ENCODE measurements around the gene ERCC4.

The ERCC4 gene

DNA sequence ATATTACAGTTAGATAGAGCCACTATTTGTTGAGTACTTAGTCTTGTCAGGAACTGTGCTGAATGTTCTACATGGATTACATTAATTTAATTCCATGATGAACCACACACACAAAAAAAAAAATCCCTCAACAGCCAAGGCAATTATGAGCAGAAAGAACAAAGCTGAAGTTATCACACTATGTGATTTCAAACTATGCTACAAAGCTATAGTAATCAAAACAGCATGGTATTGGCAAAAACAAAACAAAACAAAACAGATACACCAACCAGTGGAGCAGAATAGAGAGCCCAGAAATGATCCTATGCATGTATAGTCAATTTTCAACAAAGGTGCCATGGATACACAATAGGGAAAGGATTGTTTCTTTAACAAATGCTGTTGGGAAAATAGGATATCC lies 8.1 kb upstream of the ERCC4 start:
- DNase-seq = no peak

DNA sequence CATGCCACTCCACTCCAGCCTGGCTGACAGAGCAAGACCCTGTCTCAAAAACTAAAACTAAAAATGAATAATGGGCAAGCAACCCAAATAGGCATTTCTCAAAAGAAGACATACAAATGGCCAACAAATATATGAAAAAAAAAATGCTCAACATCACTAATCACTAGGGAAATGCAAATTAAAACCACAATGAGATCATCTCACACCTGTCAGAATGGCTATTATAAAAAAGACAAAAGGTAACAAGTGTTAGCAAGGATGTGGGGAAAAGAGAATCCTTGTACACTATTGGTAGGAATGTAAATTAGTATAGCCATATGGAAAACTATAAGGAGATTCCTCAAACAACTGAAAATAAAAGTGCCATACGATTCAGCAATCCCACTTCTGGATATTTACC lies 7.1 kb upstream of the ERCC4 start:
- no peak for DNase-seq

DNA sequence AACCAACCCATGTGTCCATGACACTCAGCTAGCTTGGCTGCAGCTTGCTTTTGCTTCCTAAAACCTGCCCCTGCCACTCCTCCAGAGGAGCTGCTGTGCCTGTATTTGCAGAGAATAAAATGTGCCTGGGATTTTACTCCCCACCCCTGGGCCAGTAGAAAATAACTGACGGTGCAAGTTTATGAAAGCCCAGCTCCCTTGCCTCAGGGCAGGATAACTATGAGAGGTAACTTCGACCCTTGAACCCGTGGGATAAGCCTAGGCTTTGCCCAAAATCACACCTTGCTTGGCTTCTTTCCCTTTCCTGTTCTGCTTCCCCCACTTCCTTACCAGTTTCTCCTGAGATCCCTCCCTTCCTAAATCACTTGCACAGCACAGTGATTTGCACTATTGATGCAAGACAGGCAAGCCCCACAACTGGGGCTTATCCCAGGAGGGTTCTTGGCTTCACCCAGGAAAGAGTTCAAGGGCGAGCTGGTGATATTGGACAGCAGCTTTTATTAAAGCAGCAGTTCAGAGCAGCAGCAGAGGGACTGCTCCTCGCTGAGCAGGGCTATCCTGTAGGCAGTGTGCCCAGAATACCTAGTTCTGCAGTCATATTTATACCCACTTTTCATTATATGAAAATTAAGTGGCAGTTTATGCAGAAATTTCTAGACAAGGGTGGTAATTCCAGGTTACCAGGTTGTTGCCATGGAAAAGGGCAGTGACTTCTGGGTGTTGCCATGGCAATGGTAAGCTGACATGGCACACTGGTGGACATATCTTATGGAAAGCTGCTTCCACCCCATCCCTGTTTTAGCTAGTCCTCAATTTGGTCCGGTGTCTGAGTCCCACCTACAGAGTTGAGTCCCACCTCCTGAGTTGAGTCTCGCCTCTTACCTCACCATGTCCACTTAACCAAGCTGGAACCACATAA lies 6.3 kb upstream of the ERCC4 start:
- no peak for DNase-seq

DNA sequence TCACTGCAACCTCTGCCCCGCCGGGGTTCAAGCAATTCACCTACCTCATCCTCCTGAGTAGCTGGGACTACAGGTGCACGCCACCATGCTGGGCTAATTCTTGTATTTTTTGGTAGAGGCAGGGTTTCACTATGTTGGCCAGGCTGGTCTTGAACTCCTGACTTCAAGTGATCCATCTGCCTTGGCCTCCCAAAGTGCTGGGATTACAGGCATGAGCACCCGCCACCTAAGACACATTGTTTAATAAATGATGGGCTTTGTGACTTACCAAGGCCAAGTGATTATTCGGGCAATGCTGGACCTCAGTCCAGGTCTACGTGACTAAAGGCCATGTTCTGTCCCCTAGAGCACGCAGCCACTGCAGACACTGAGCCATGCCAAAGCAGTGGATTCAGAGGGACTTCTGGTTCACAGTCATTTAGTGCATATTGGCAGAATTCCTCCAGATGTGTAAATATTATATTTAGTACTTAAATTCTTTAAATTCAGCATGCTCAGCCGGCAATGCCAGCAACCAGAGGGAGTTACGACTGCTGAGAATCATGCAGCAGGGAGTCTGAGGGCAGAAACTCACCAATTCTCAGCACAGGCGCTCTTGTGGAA lies 4.8 kb upstream of the ERCC4 start:
- DNase-seq = no peak

DNA sequence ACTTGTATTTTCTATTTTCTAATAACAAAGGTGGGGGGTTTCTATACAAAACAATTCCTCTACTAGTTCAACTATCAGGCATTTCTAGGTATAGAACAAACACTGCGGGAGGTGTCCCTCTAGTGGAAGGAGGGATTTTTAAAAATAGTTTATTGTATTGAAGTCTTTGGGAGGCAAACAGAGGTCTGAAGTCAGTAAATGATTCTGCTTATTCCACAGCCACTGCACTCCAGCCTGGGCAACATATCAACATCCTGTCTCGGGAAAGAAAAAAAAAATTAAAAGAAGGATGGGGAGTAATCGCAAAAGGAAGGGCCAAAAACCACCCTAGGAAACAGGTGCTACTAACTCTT lies 648 bp upstream of the ERCC4 start:
- DNase-seq = peak; percentile 42

DNA sequence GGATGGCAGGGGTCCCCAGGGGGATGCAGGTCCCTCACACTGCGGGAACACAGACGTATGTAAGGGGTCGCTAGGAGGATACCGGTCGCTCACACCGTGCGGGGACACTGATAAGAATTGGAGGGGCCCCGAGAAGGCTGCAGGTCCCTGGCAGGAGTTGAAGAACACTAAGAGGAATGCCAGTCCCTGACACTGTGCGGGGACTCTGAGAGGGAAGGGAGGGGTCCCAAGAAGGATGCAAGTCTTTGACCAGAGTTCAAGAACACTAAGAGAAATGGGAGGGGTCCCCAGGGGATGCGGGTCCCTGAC lies 510 bp downstream of the ERCC4 start:
- no peak for DNase-seq

- DNase-seq = no peak
Observed at GRCh38 chr16:13921328-13921727, 1.4 kb downstream of the ERCC4 start.

GRCh38 chr16:13923703-13924298 lies 3.8 kb downstream of the ERCC4 start:
- peak; percentile 23 for DNase-seq

DNA sequence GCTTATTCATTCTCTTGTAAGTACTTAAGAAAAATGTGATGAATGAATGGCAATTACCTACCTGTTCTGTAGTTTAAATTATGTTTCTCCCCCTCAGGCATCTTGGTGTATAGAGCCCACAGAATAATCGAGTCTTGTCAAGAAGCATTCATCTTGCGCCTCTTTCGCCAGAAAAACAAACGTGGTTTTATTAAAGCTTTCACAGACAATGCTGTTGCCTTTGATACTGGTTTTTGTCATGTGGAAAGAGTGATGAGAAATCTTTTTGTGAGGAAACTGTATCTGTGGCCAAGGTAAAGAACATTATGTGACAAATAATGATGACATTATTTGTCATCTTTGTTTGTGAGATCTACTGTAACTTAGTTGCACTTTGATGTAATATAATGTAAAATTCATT lies 6.5 kb downstream of the ERCC4 start:
- no peak for DNase-seq

GRCh38 chr16:13926891-13927290 lies 6.9 kb downstream of the ERCC4 start:
- no peak for DNase-seq

GRCh38 chr16:13928646-13929045 lies 8.7 kb downstream of the ERCC4 start:
- no peak for DNase-seq

DNA sequence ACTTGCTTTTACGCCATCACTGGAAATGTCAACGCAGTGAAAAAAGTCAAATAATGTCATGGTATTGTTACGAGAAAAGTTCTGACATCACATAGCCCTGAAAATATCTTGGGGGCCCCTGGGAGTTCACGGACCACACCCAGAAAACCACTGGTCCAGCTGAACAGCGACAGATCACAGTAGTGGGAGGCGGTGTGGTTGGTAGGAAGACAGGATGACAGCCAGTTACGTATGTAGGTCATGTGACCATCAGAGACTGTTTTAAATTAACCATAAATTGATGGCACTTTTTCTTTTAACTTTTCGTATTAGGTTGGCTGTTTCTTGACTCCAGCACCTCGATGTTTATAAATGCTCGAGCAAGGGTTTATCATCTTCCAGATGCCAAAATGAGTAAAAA lies 11.9 kb downstream of the ERCC4 start:
- DNase-seq = no peak

DNA sequence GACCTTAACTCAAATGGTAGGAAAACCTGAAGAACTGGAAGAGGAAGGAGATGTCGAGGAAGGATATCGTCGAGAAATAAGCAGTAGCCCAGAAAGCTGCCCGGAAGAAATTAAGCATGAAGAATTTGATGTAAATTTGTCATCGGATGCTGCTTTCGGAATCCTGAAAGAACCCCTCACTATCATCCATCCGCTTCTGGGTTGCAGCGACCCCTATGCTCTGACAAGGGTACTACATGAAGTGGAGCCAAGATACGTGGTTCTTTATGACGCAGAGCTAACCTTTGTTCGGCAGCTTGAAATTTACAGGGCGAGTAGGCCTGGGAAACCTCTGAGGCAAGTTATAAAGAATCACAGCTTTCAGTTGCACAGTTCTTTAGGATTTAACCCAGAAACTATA lies 15.5 kb downstream of the ERCC4 start:
- no peak for DNase-seq

GRCh38 chr16:13936155-13936554 lies 16.2 kb downstream of the ERCC4 start:
- DNase-seq = no peak

GRCh38 chr16:13936596-13937081 lies 16.7 kb downstream of the ERCC4 start:
- no peak for DNase-seq

DNA sequence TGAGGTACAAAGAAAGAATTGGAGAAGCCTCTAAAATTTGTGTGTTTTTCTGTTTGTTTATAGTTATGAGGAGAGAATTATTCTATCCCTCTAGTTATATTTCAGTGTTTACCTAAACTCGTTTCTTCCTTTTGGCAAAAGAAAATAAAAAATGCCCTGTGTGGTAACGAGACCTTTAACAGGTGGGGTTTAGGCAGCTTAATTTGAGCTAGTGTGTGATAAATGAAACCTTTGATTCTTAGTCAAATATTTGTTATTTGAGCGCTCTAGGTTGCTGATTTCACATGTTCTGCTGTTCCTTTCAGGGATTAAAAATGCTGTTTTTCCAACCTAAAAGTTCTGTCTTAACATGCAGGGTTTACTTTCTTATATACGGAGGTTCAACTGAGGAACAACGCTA lies 17.5 kb downstream of the ERCC4 start:
- no peak for DNase-seq

DNA sequence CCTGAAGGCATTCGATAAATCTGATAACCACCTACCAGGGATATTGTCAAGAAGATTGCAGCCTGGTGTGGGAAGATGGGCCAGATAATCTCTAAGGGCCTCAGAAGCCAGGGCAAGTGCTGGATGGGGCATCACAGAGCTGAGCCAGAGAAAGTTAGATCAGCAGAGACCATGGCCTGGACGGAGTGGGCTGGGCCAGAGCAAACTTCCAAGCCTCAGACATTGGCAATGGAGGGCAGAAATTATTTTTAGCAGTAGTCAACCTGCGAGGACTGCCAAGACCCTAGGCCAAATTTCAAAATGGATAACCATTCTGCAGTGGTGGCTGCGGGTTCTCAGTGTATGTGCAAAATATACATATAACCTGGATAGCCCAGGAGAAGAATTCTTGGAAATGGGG lies 18.5 kb downstream of the ERCC4 start:
- no peak for DNase-seq

DNA sequence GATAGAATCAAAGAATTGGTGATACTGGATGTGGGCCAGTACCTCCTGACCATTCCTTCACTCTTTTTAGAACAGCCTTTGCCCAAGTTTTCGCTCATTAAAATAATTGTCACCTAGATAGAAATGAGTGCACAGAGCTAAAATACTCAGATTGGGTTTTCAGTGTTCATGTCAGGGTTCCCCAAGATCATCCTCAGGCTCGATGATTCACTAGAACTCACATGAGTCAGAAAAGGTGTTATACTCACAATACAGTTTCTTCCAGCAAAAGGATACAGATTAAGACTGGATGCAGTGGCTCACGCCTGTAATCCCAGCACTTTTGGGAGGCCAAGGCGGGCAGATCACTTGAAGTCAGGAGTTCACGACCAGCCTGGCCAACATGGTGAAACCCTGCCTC lies 19.9 kb downstream of the ERCC4 start:
- DNase-seq = no peak

- no peak for DNase-seq
Observed at GRCh38 chr16:13940397-13940933, 20.5 kb downstream of the ERCC4 start.

GRCh38 chr16:13944816-13945215 lies 24.9 kb downstream of the ERCC4 start:
- DNase-seq = no peak

- no peak for DNase-seq
Observed at GRCh38 chr16:13945744-13946485, 26.0 kb downstream of the ERCC4 start.

- DNase-seq = no peak
Observed at GRCh38 chr16:13948086-13948485, 28.1 kb downstream of the ERCC4 start.

DNA sequence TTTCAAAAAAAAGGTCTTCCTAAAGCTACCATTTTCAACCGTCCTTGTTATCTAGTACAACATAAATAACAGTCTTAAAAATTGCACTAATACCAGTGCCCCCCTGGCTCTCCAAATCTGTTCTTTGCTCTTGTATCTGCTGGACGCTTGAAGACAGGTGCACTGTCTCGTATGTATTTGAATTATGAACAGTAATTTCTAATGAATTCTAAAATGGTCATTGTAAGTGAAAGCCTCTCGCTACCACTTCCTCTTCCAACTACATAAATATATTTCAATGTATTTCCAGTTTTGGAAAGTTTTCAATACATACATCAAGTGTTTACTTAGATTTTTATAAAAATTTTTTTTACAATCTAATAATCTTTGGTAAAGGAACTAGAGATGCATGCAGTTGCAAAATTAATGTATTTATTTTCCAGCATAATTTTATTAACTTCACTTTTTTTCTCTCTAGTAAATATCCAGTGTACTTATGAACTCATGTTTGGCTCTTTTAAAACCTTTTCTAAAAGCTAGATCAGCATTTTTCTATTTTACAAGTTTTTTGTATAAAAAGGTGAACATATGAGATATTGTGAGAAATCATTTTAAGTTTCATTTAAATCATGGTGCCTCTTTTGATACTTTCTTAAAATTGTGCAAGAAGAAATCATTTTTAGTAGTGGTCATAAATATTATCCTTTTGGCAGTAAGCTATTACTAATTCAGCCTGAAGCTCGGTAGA lies 31.0 kb downstream of the ERCC4 start:
- no peak for DNase-seq

Measured in NCI-H1105 (cell line).